ENCODE results near the gene PPME1. TPM values are rescaled to one million over a fixed set of nuclear protein-coding genes. Genes with fewer than 3 reads are reported as not detected.
"Not testable (repeated sequence)": the region's sequence is repeated elsewhere in the genome, so short reads cannot be mapped to it uniquely, and the experiment has no call there.

The PPME1 gene
- polyA plus RNA-seq, 3 donors, result 5.2 to 12.2 (median 8.9) TPM

- H3K4me1 ChIP-seq (ENCODE audit: control insufficient read depth in 1 of 2, insufficient read depth in 2 of 2, low read length in 2 of 2), result no peaks in the 10 kb centered on the region
- Mint-ChIP-seq H3K36me3 (peaks cover 12 to 33% of the 10 kb centered on the region in 2 donors), H3K27ac (no peak overlapping the region), H3K4me3 (no peak overlapping the region), H3K4me1 (no peaks in the 10 kb centered on the region), H3K9me3 (peaks cover 0 to 5% (median 0%) of the 10 kb centered on the region in 7 donors), H3K27me3 (ENCODE audit: low read depth in 3 of 3) (peaks cover 0 to 4% (median 0%) of the 10 kb centered on the region in 3 donors)
- no peak overlapping the region for H3K4me2 ChIP-seq (replicated peaks; ENCODE audit: extremely low read depth, low read length, poor library complexity, severe bottlenecking)
- TF ChIP-seq, protein P1, sequence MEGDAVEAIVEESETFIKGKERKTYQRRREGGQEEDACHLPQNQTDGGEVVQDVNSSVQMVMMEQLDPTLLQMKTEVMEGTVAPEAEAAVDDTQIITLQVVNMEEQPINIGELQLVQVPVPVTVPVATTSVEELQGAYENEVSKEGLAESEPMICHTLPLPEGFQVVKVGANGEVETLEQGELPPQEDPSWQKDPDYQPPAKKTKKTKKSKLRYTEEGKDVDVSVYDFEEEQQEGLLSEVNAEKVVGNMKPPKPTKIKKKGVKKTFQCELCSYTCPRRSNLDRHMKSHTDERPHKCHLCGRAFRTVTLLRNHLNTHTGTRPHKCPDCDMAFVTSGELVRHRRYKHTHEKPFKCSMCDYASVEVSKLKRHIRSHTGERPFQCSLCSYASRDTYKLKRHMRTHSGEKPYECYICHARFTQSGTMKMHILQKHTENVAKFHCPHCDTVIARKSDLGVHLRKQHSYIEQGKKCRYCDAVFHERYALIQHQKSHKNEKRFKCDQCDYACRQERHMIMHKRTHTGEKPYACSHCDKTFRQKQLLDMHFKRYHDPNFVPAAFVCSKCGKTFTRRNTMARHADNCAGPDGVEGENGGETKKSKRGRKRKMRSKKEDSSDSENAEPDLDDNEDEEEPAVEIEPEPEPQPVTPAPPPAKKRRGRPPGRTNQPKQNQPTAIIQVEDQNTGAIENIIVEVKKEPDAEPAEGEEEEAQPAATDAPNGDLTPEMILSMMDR (IDR thresholded peaks at IDR 0.05), result no peak
- DNase-seq, result no peak
- H3K36me3 ChIP-seq (replicated peaks in 1 of 2; ENCODE audit: control insufficient read depth in 1 of 2, insufficient read depth in 2 of 2, low read length in 2 of 2), result peaks cover 3 to 16% of the 10 kb centered on the region in 2 donors
- no peak overlapping the region for H3K27ac ChIP-seq (ENCODE audit: low read depth in 1 of 2, low read length in 2 of 2)
- no peak overlapping the region for H3K4me3 ChIP-seq (replicated peaks in 1 of 3; ENCODE audit: low read depth in 2 of 3, low read length in 3 of 3)
- H3K9me3 ChIP-seq (replicated peaks in 1 of 2; ENCODE audit: control insufficient read depth in 1 of 2, insufficient read depth in 1 of 2, low read length in 2 of 2), result no peaks in the 10 kb centered on the region
- H3K79me2 ChIP-seq (ENCODE audit: insufficient read depth, low read length), result no peaks in the 10 kb centered on the region
- H4K20me1 ChIP-seq (ENCODE audit: insufficient read depth, low read length), result no peaks in the 10 kb centered on the region
- no peaks in the 10 kb centered on the region for H3K27me3 ChIP-seq (ENCODE audit: control insufficient read depth in 2 of 2, insufficient read depth in 2 of 2, low read length in 2 of 2)
- H2AFZ ChIP-seq (ENCODE audit: insufficient read depth, low read depth, low read length, poor library complexity, severe bottlenecking), result no peak overlapping the region
- intact Hi-C loops (cut with micrococcal nuclease), result no loop called here
- H3K9ac ChIP-seq (ENCODE audit: insufficient read depth, low read length, poor library complexity, severe bottlenecking), result no peak overlapping the region
These were observed 48.1 kb upstream of the PPME1 start for GRCh38 chr11:74123008-74123448.

- peaks cover 15 to 39% of the 10 kb centered on the region in 2 donors for H3K36me3 ChIP-seq (replicated peaks in 1 of 2; ENCODE audit: control insufficient read depth in 1 of 2, insufficient read depth in 2 of 2, low read length in 2 of 2)
- WGBS (ENCODE audit: insufficient coverage), result 98% methylated on average over 5 of the region's 33 CpGs
- H3K4me1 ChIP-seq (ENCODE audit: control insufficient read depth in 1 of 2, insufficient read depth in 2 of 2, low read length in 2 of 2); H3K4me3 ChIP-seq (replicated peaks in 1 of 3; ENCODE audit: low read depth in 2 of 3, low read length in 3 of 3); intact Hi-C loops (cut with micrococcal nuclease); H3K27ac Mint-ChIP-seq; H3K27me3 ChIP-seq (ENCODE audit: control insufficient read depth in 2 of 2, insufficient read depth in 2 of 2, low read length in 2 of 2); H3K79me2 ChIP-seq (ENCODE audit: insufficient read depth, low read length); H3K9ac ChIP-seq (ENCODE audit: insufficient read depth, low read length, poor library complexity, severe bottlenecking); H3K4me3 Mint-ChIP-seq; H3K9me3 Mint-ChIP-seq; H2AFZ ChIP-seq (ENCODE audit: insufficient read depth, low read depth, low read length, poor library complexity, severe bottlenecking); H3K27me3 Mint-ChIP-seq (ENCODE audit: low read depth in 3 of 3); H4K20me1 ChIP-seq (ENCODE audit: insufficient read depth, low read length); H3K27ac ChIP-seq (ENCODE audit: low read depth in 1 of 2, low read length in 2 of 2); DNase-seq; H3K9me3 ChIP-seq (replicated peaks in 1 of 2; ENCODE audit: control insufficient read depth in 1 of 2, insufficient read depth in 1 of 2, low read length in 2 of 2); H3K4me2 ChIP-seq (replicated peaks; ENCODE audit: extremely low read depth, low read length, poor library complexity, severe bottlenecking); H3K4me1 Mint-ChIP-seq: not testable (repeated sequence)
- H3K36me3 Mint-ChIP-seq, result peaks cover 27 to 55% of the 10 kb centered on the region in 2 donors
These were observed 42.0 kb upstream of the PPME1 start for GRCh38 chr11:74129121-74129520.

Data from CD14-positive monocyte (primary cell).